NCI-H446 (cell line): ENCODE data around the gene XKRX.
A peak's percentile ranks its signal among the peaks of the same experiment; 100 is the strongest.

Experiments
- DNase-seq, 2 experiments: peaks; one replicate each; lab custom pipeline; 2025; lab: John Stamatoyannopoulos, UW

Gene XKRX

GRCh38 chrX:100895365-100896075 is 33.2 kb downstream of the XKRX start:
- peak in 1 of 2 experiments; percentile 6 for DNase-seq

DNA sequence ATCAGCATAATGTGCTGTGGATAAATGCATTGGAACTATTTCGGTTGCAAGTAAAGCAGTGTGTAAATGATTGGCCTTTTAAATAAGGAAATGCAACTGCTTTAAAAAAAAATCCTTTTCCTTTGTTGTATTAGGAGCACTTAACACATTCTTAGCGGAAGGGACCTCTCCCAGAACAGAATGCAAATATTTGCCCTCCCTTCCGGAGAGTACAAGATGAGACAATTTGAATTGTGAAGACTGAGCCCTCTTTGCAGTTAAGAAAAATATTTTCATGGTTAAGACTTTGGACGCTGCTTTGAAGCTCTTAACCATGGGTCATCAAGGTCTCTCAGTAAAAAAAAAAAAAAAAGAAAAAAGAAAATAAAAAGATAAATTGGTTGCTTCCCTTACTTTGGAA is 45.1 kb downstream of the XKRX start:
- no peak for DNase-seq

- DNase-seq = no peak
Observed at GRCh38 chrX:100880368-100880767, 48.3 kb downstream of the XKRX start.

- DNase-seq = no peak
Observed at GRCh38 chrX:100874325-100874724, 54.4 kb downstream of the XKRX start, which contains the start of gene NOX1. Gene NOX1, minus strand, starts transcription at chrX:100874359. Its CDS starts 220 bp downstream, at chrX:100874139.

DNA sequence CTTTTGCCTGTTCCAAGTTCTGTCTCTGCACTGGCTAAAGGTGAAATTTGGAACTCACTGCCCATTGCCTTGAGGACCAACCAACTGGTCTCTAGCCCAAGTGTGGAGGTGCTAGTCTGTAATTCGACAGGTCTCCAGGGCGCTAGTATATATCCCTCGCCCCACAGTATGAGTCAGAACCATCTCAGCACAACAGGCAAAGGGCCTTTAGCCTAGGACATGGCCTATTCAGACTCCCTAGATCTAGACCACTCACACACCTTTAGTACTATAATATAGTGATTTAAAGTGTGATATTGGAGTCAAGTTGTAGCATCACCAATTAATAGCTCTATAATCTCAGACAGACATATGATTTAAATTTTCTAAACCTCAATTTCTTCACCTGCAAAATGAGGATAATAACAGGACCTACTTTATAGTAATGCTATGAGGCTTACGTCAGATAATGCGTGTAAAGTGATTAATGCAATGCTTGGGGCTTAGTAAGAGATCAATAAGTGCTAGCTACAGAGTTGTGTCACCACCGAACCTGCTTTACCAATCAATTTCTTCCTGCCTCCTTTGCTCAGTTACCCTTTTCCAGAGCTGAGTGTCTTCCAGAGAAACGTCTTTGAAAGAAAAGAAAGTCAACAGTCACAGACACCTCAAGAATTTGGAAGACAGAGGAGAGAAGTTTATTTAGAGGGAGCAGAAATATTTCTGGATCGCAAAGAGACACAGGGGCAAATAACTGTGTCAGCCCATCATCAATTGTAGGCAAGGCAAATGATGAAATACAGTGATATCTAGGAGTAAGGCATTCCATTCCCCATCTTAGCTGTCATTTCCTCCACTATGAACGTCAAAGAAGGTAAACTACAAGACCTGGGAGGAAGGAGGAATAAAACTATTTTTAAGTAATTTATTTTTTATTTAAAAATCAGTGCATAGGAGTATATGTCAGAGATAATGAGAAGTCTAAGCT is 56.8 kb downstream of the XKRX start:
- no peak for DNase-seq

GRCh38 chrX:100870527-100870926 is 58.2 kb downstream of the XKRX start:
- no peak for DNase-seq

- no peak for DNase-seq
Observed at GRCh38 chrX:100868273-100868672, 60.4 kb downstream of the XKRX start.

GRCh38 chrX:100864657-100865391 is 63.9 kb downstream of the XKRX start:
- DNase-seq = no peak
